Endodermal cell (in vitro differentiated cells): ENCODE measurements around the gene WNT7B. TPM values are rescaled to one million over a fixed set of nuclear protein-coding genes. Genes with fewer than 3 reads are reported as not detected.

Experiments
- DNase-seq: peaks from one replicate; pipeline ENCODE4 v3.0.0-alpha.2; 2017
- H3K27ac ChIP-seq: 2 replicates; pipeline ENCODE4 v1.5.1; 2013; ENCODE audit warnings: mild to moderate bottlenecking, low read depth, low read length, moderate library complexity
- H3K27me3 ChIP-seq: 2 replicates; pipeline ENCODE4 v1.6.1; 2013; ENCODE audit warnings: mild to moderate bottlenecking, low read length, moderate library complexity; ENCODE audit not compliant: insufficient read depth, control insufficient read depth, poor library complexity, severe bottlenecking
- H3K36me3 ChIP-seq: 2 replicates; pipeline ENCODE4 v1.7.0; 2013; ENCODE audit warnings: mild to moderate bottlenecking, low read length, moderate library complexity; ENCODE audit not compliant: control insufficient read depth, insufficient read depth
- H3K4me1 ChIP-seq: one replicate; pipeline ENCODE4 v1.7.0; 2013; ENCODE audit warnings: low read length; ENCODE audit not compliant: control insufficient read depth, insufficient read depth
- H3K4me3 ChIP-seq: 2 replicates; pipeline ENCODE4 v1.5.1; 2013; ENCODE audit warnings: mild to moderate bottlenecking, low read length, moderate library complexity
- H3K9ac ChIP-seq: 2 replicates; pipeline ENCODE4 v1.6.1; 2013; ENCODE audit warnings: mild to moderate bottlenecking, low read length, moderate library complexity; ENCODE audit not compliant: poor library complexity, severe bottlenecking; ENCODE audit errors: extremely low read depth
- H3K9me3 ChIP-seq: 2 replicates; pipeline ENCODE4 v1.6.1; 2013; ENCODE audit warnings: mild to moderate bottlenecking, low read length, moderate library complexity; ENCODE audit not compliant: control insufficient read depth
- H3K27ac Mint-ChIP-seq: 2 replicates; pipeline ENCODE4 v1.8.0; 2020; ENCODE audit warnings: mixed read lengths
- H3K27me3 Mint-ChIP-seq: 2 replicates; pipeline ENCODE4 v1.8.0; 2021; ENCODE audit warnings: mild to moderate bottlenecking, mixed read lengths; ENCODE audit not compliant: insufficient read depth
- H3K36me3 Mint-ChIP-seq: 2 replicates; pipeline ENCODE4 v1.8.0; 2020; ENCODE audit warnings: low read depth, mixed read lengths
- H3K4me1 Mint-ChIP-seq: 2 replicates; pipeline ENCODE4 v1.8.0; 2020; ENCODE audit warnings: mixed read lengths
- H3K4me3 Mint-ChIP-seq: 2 replicates; pipeline ENCODE4 v1.8.0; 2020; ENCODE audit warnings: mild to moderate bottlenecking, moderate library complexity, mixed read lengths
- H3K9me3 Mint-ChIP-seq: 2 replicates; pipeline ENCODE4 v1.8.0; 2020; ENCODE audit warnings: mild to moderate bottlenecking, mixed read lengths
- CTCF ChIP-seq: fragments of 200-600 bp; sonication (generic); conservative IDR thresholded peaks from 2 replicates; pipeline ENCODE4 v1.5.0; 2021; ENCODE audit warnings: antibody characterized with exemption, mild to moderate bottlenecking
- WGBS, 2 experiments: methylation state at CpG; one replicate each; pipeline versions ENCODE4 v1.1.5 to v1.1.7; 2013; ENCODE audit warnings: missing lambda C conversion rate in 2 of 2, mixed read lengths in 1 of 2; ENCODE audit not compliant: insufficient coverage in 1 of 2, insufficient read length in 1 of 2; 5-methylcytosine and 5-hydroxymethylcytosine counted together
- total RNA-seq, 2 donors: library from RNA; stranded (reverse); fragmentation: NEBNext Ultra II Directional in 1 of 2; extraction: Animal tissue kit (Norgen Biotek cat#: 25700) in 1 of 2; gene quantifications; 2 replicates in 1 of 2; 3 replicates in 1 of 2; pipeline ENCODE4 v1.2.1, GENCODE V29; 2021

WNT7B gene
- total RNA-seq, 2 donors from 2014 or later: not detected

GRCh38 chr22:45945621-45946106, 31.3 kb downstream of the WNT7B start:
- H3K36me3 ChIP-seq: no peaks in the 10 kb centered on the region
- Mint-ChIP-seq H3K36me3 (no peaks in the 10 kb centered on the region), H3K27ac (no peak overlapping the region), H3K9me3 (no peaks in the 10 kb centered on the region), H3K4me3 (no peak overlapping the region), H3K27me3 (peaks cover 2% of the 10 kb centered on the region), H3K4me1 (no peaks in the 10 kb centered on the region)
- no peak overlapping the region for H3K4me3 ChIP-seq
- no peaks in the 10 kb centered on the region for H3K4me1 ChIP-seq
- no peaks in the 10 kb centered on the region for H3K9me3 ChIP-seq
- DNase-seq: no peak
- 93 to 98% methylated on average over 11 to 18 of the region's 18 CpGs for WGBS, 2 experiments
- H3K27me3 ChIP-seq: no peaks in the 10 kb centered on the region
- H3K27ac ChIP-seq: no peak overlapping the region
- no peak overlapping the region for H3K9ac ChIP-seq
- TF ChIP-seq CTCF: no peak

- Histone ChIP-seq H3K27me3 (no peaks in the 10 kb centered on the region), H3K36me3 (no peaks in the 10 kb centered on the region), H3K27ac (no peak overlapping the region), H3K9ac (no peak overlapping the region), H3K9me3 (no peaks in the 10 kb centered on the region), H3K4me3 (no peak overlapping the region), H3K4me1 (no peaks in the 10 kb centered on the region)
- Mint-ChIP-seq H3K4me1 (no peaks in the 10 kb centered on the region), H3K27ac (no peak overlapping the region), H3K4me3 (no peak overlapping the region), H3K9me3 (peaks cover 2% of the 10 kb centered on the region), H3K36me3 (no peaks in the 10 kb centered on the region), H3K27me3 (peaks cover 2% of the 10 kb centered on the region)
- WGBS, 2 experiments: 92 to 95% methylated on average over 16 to 30 of the region's 32 CpGs
- no peak for DNase-seq
- TF ChIP-seq CTCF: no peak
These were observed 34.0 kb downstream of the WNT7B start for GRCh38 chr22:45942787-45943493.

DNA sequence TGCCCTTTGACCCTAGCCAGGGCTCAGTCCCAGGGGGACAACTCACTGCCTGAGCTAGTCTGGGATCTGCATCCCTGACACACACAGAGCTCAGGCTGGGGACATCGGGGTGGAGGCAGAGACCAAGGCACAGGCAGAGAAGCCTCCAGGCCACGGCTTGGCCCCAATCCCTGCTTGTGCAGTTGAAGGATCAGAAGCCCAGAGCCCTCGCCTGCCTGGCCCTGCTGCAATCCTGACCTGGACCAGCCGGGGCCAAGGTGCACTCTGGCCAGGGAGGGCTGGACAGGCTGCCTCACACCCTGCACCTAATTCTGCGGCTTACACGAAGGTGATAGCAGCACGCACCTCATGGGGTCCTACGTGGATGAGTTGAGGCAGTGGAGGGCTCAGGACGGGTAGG, 34.6 kb downstream of the WNT7B start:
- no peaks in the 10 kb centered on the region for H3K4me1 Mint-ChIP-seq
- H3K4me1 ChIP-seq: no peaks in the 10 kb centered on the region
- H3K36me3 ChIP-seq: no peaks in the 10 kb centered on the region
- no peak overlapping the region for H3K4me3 ChIP-seq
- no peak overlapping the region for H3K4me3 Mint-ChIP-seq
- no peak for TF ChIP-seq CTCF
- no peak overlapping the region for H3K27ac ChIP-seq
- no peaks in the 10 kb centered on the region for H3K36me3 Mint-ChIP-seq
- H3K27ac Mint-ChIP-seq: no peak overlapping the region
- H3K27me3 Mint-ChIP-seq: peaks cover under 1% of the 10 kb centered on the region
- H3K9ac ChIP-seq: no peak overlapping the region
- H3K9me3 ChIP-seq: no peaks in the 10 kb centered on the region
- 84 to 92% methylated on average over 6 to 9 of the region's 9 CpGs for WGBS, 2 experiments
- DNase-seq: no peak
- peaks cover 2% of the 10 kb centered on the region for H3K9me3 Mint-ChIP-seq
- no peaks in the 10 kb centered on the region for H3K27me3 ChIP-seq
